ENCODE data around the gene GLT8D2.

GLT8D2 gene

GRCh38 chr12:103998976-103999375 lies 51.0 kb downstream of the GLT8D2 start:
- Histone ChIP-seq H3K23ac (ENCODE audit: low read length) (no peak overlapping the region), H2BK15ac (replicated peaks; ENCODE audit: low read depth) (no peak overlapping the region), H3K4me3 (ENCODE audit: low read length) (no peak overlapping the region), H4K5ac (ENCODE audit: low read length) (no peak overlapping the region), H3K56ac (ENCODE audit: low read length) (no peak overlapping the region), H3K4me2 (ENCODE audit: low read length) (no peak overlapping the region), H3K27ac (ENCODE audit: low read depth, low read length) (no peak overlapping the region), H3K79me1 (ENCODE audit: low read length) (no peaks in the 10 kb centered on the region), H3K36me3 (ENCODE audit: control insufficient read depth, insufficient read depth, low read length) (no peaks in the 10 kb centered on the region), H2BK5ac (ENCODE audit: low read length) (no peak overlapping the region), H2BK120ac (ENCODE audit: low read depth, low read length) (no peak overlapping the region), H3K4me1 (ENCODE audit: control insufficient read depth, low read depth, low read length) (no peaks in the 10 kb centered on the region), H3K27me3 (ENCODE audit: insufficient read depth, low read length, poor library complexity) (no peaks in the 10 kb centered on the region), H4K8ac (ENCODE audit: low read depth, low read length) (no peak overlapping the region), H3K4ac (ENCODE audit: low read depth, low read length) (no peak overlapping the region), H3K18ac (ENCODE audit: low read length) (no peak overlapping the region), H3K79me2 (ENCODE audit: control insufficient read depth, insufficient read depth, low read length) (no peaks in the 10 kb centered on the region), H3K9ac (ENCODE audit: low read length) (no peak overlapping the region), H2AK5ac (ENCODE audit: low read length) (no peak overlapping the region)
- WGBS (ENCODE audit: extremely low coverage, insufficient coverage, low lambda C conversion rate), result no CpG with 5 or more reads among the region's 5 CpGs
- no peak for DNase-seq

- no peak overlapping the region for H3K23ac ChIP-seq (ENCODE audit: low read length)
- H3K27ac ChIP-seq (ENCODE audit: low read depth, low read length), result no peak overlapping the region
- H4K5ac ChIP-seq (ENCODE audit: low read length), result no peak overlapping the region
- WGBS (ENCODE audit: extremely low coverage, insufficient coverage, low lambda C conversion rate), result no CpG with 5 or more reads among the region's 16 CpGs
- no peaks in the 10 kb centered on the region for H3K79me1 ChIP-seq (ENCODE audit: low read length)
- H2BK5ac ChIP-seq (ENCODE audit: low read length), result no peak overlapping the region
- no peak overlapping the region for H3K4me3 ChIP-seq (ENCODE audit: low read length)
- H4K8ac ChIP-seq (ENCODE audit: low read depth, low read length), result no peak overlapping the region
- H3K79me2 ChIP-seq (ENCODE audit: control insufficient read depth, insufficient read depth, low read length), result no peaks in the 10 kb centered on the region
- no peak overlapping the region for H3K4me2 ChIP-seq (ENCODE audit: low read length)
- no peaks in the 10 kb centered on the region for H3K36me3 ChIP-seq (ENCODE audit: control insufficient read depth, insufficient read depth, low read length)
- no peak overlapping the region for H2BK120ac ChIP-seq (ENCODE audit: low read depth, low read length)
- H3K56ac ChIP-seq (ENCODE audit: low read length), result no peak overlapping the region
- H2BK15ac ChIP-seq (replicated peaks; ENCODE audit: low read depth), result no peak overlapping the region
- H3K9ac ChIP-seq (ENCODE audit: low read length), result no peak overlapping the region
- no peaks in the 10 kb centered on the region for H3K4me1 ChIP-seq (ENCODE audit: control insufficient read depth, low read depth, low read length)
- H3K27me3 ChIP-seq (ENCODE audit: insufficient read depth, low read length, poor library complexity), result no peaks in the 10 kb centered on the region
- no peak for DNase-seq
- H2AK5ac ChIP-seq (ENCODE audit: low read length), result no peak overlapping the region
- H3K4ac ChIP-seq (ENCODE audit: low read depth, low read length), result no peak overlapping the region
- no peak overlapping the region for H3K18ac ChIP-seq (ENCODE audit: low read length)
These were observed 52.6 kb downstream of the GLT8D2 start for GRCh38 chr12:103997286-103997900.

GRCh38 chr12:103996595-103996994 lies 53.4 kb downstream of the GLT8D2 start:
- no peak overlapping the region for H3K4me3 ChIP-seq (ENCODE audit: low read length)
- no peak overlapping the region for H3K56ac ChIP-seq (ENCODE audit: low read length)
- H3K79me1 ChIP-seq (ENCODE audit: low read length), result no peaks in the 10 kb centered on the region

GRCh38 chr12:103994235-103994634 lies 55.8 kb downstream of the GLT8D2 start:
- no peak overlapping the region for H3K9ac ChIP-seq (ENCODE audit: low read length)
- no peak overlapping the region for H2AK5ac ChIP-seq (ENCODE audit: low read length)
- H3K4me3 ChIP-seq (ENCODE audit: low read length), result no peak overlapping the region
- no peak overlapping the region for H4K5ac ChIP-seq (ENCODE audit: low read length)
- DNase-seq, result no peak
- no peaks in the 10 kb centered on the region for H3K79me1 ChIP-seq (ENCODE audit: low read length)
- no peak overlapping the region for H3K4me2 ChIP-seq (ENCODE audit: low read length)
- no peak overlapping the region for H3K56ac ChIP-seq (ENCODE audit: low read length)
- no peak overlapping the region for H2BK120ac ChIP-seq (ENCODE audit: low read depth, low read length)
- H3K27me3 ChIP-seq (ENCODE audit: insufficient read depth, low read length, poor library complexity), result no peaks in the 10 kb centered on the region
- H3K27ac ChIP-seq (ENCODE audit: low read depth, low read length), result no peak overlapping the region
- H2BK5ac ChIP-seq (ENCODE audit: low read length), result no peak overlapping the region
- no peak overlapping the region for H2BK15ac ChIP-seq (replicated peaks; ENCODE audit: low read depth)
- no peaks in the 10 kb centered on the region for H3K36me3 ChIP-seq (ENCODE audit: control insufficient read depth, insufficient read depth, low read length)
- no peaks in the 10 kb centered on the region for H3K4me1 ChIP-seq (ENCODE audit: control insufficient read depth, low read depth, low read length)
- H3K23ac ChIP-seq (ENCODE audit: low read length), result no peak overlapping the region
- no peaks in the 10 kb centered on the region for H3K79me2 ChIP-seq (ENCODE audit: control insufficient read depth, insufficient read depth, low read length)
- H4K8ac ChIP-seq (ENCODE audit: low read depth, low read length), result no peak overlapping the region
- H3K4ac ChIP-seq (ENCODE audit: low read depth, low read length), result no peak overlapping the region
- no CpG with 5 or more reads among the region's 4 CpGs for WGBS (ENCODE audit: extremely low coverage, insufficient coverage, low lambda C conversion rate)
- no peak overlapping the region for H3K18ac ChIP-seq (ENCODE audit: low read length)

More at GRCh38 chr12:103996595-103996994, 53.4 kb downstream of the GLT8D2 start:
- Histone ChIP-seq H3K18ac (ENCODE audit: low read length) (no peak overlapping the region), H2BK120ac (ENCODE audit: low read depth, low read length) (no peak overlapping the region), H4K5ac (ENCODE audit: low read length) (no peak overlapping the region), H3K4ac (ENCODE audit: low read depth, low read length) (no peak overlapping the region), H2AK5ac (ENCODE audit: low read length) (no peak overlapping the region), H3K4me1 (ENCODE audit: control insufficient read depth, low read depth, low read length) (no peaks in the 10 kb centered on the region), H3K9ac (ENCODE audit: low read length) (no peak overlapping the region), H3K27me3 (ENCODE audit: insufficient read depth, low read length, poor library complexity) (no peaks in the 10 kb centered on the region), H3K23ac (ENCODE audit: low read length) (no peak overlapping the region), H2BK5ac (ENCODE audit: low read length) (no peak overlapping the region), H2BK15ac (replicated peaks; ENCODE audit: low read depth) (no peak overlapping the region), H3K79me2 (ENCODE audit: control insufficient read depth, insufficient read depth, low read length) (no peaks in the 10 kb centered on the region), H3K27ac (ENCODE audit: low read depth, low read length) (no peak overlapping the region), H4K8ac (ENCODE audit: low read depth, low read length) (no peak overlapping the region), H3K4me2 (ENCODE audit: low read length) (no peak overlapping the region), H3K36me3 (ENCODE audit: control insufficient read depth, insufficient read depth, low read length) (no peaks in the 10 kb centered on the region)
- no CpG with 5 or more reads among the region's 5 CpGs for WGBS (ENCODE audit: extremely low coverage, insufficient coverage, low lambda C conversion rate)
- no peak for DNase-seq

- Histone ChIP-seq H3K18ac (ENCODE audit: low read length) (no peak overlapping the region), H2BK15ac (replicated peaks; ENCODE audit: low read depth) (no peak overlapping the region), H3K79me2 (ENCODE audit: control insufficient read depth, insufficient read depth, low read length) (no peaks in the 10 kb centered on the region), H4K5ac (ENCODE audit: low read length) (no peak overlapping the region), H4K8ac (ENCODE audit: low read depth, low read length) (no peak overlapping the region), H2BK120ac (ENCODE audit: low read depth, low read length) (no peak overlapping the region), H3K36me3 (ENCODE audit: control insufficient read depth, insufficient read depth, low read length) (peaks cover 1% of the 10 kb centered on the region), H3K4ac (ENCODE audit: low read depth, low read length) (no peak overlapping the region), H3K23ac (ENCODE audit: low read length) (no peak overlapping the region), H3K27ac (ENCODE audit: low read depth, low read length) (no peak overlapping the region), H3K4me3 (ENCODE audit: low read length) (no peak overlapping the region), H3K9ac (ENCODE audit: low read length) (no peak overlapping the region), H3K4me1 (ENCODE audit: control insufficient read depth, low read depth, low read length) (no peaks in the 10 kb centered on the region), H3K4me2 (ENCODE audit: low read length) (no peak overlapping the region), H2BK5ac (ENCODE audit: low read length) (no peak overlapping the region), H3K27me3 (ENCODE audit: insufficient read depth, low read length, poor library complexity) (no peaks in the 10 kb centered on the region), H2AK5ac (ENCODE audit: low read length) (no peak overlapping the region), H3K56ac (ENCODE audit: low read length) (no peak overlapping the region), H3K79me1 (ENCODE audit: low read length) (no peaks in the 10 kb centered on the region)
- peak; percentile 71 for DNase-seq
- WGBS (ENCODE audit: extremely low coverage, insufficient coverage, low lambda C conversion rate), result no CpG with 5 or more reads among the region's 2 CpGs
These were observed 63.2 kb downstream of the GLT8D2 start for GRCh38 chr12:103986829-103987228.

GRCh38 chr12:103978384-103978982 lies 71.5 kb downstream of the GLT8D2 start:
- Histone ChIP-seq H3K79me2 (ENCODE audit: control insufficient read depth, insufficient read depth, low read length) (peaks cover 28% of the 10 kb centered on the region), H3K27ac (ENCODE audit: low read depth, low read length) (no peak overlapping the region), H4K8ac (ENCODE audit: low read depth, low read length) (no peak overlapping the region), H2BK15ac (replicated peaks; ENCODE audit: low read depth) (no peak overlapping the region), H3K18ac (ENCODE audit: low read length) (no peak overlapping the region), H2BK5ac (ENCODE audit: low read length) (no peak overlapping the region), H3K4me3 (ENCODE audit: low read length) (no peak overlapping the region), H3K4me2 (ENCODE audit: low read length) (no peak overlapping the region), H3K56ac (ENCODE audit: low read length) (no peak overlapping the region), H3K79me1 (ENCODE audit: low read length) (peaks cover 8% of the 10 kb centered on the region), H2AK5ac (ENCODE audit: low read length) (no peak overlapping the region), H3K4me1 (ENCODE audit: control insufficient read depth, low read depth, low read length) (no peaks in the 10 kb centered on the region), H3K4ac (ENCODE audit: low read depth, low read length) (no peak overlapping the region), H4K5ac (ENCODE audit: low read length) (no peak overlapping the region), H3K36me3 (ENCODE audit: control insufficient read depth, insufficient read depth, low read length) (peaks cover 7% of the 10 kb centered on the region), H2BK120ac (ENCODE audit: low read depth, low read length) (no peak overlapping the region), H3K23ac (ENCODE audit: low read length) (no peak overlapping the region), H3K27me3 (ENCODE audit: insufficient read depth, low read length, poor library complexity) (no peaks in the 10 kb centered on the region), H3K9ac (ENCODE audit: low read length) (no peak overlapping the region)
- no CpG with 5 or more reads among the region's 4 CpGs for WGBS (ENCODE audit: extremely low coverage, insufficient coverage, low lambda C conversion rate)
- no peak for DNase-seq
